ENCODE measurements around the gene TUFM. TPM values are rescaled to one million over a fixed set of nuclear protein-coding genes. Genes with fewer than 3 reads are reported as not detected.

Gene TUFM
- total RNA-seq, 4 donors from 2014 or later, result 83.0 to 121 (median 107) TPM

GRCh38 chr16:28834349-28834748 lies 11.8 kb downstream of the TUFM start:
- H3K9me3 ChIP-seq, result no peaks in the 10 kb centered on the region
- TF ChIP-seq POLR2AphosphoS5 (IDR thresholded peaks at IDR 0.05) (no peak), EP300 (IDR thresholded peaks at IDR 0.05) (no peak), POLR2A (IDR thresholded peaks at IDR 0.05) (no peak), CTCF (IDR thresholded peaks at IDR 0.05) (no peak)
- H3K4me1 ChIP-seq, result no peaks in the 10 kb centered on the region
- H3K36me3 ChIP-seq, result peaks cover 83% of the 10 kb centered on the region
- no peak for DNase-seq (ENCODE audit: low spot score in 2 of 2)
- H3K4me3 ChIP-seq, result no peak overlapping the region
- no peaks in the 10 kb centered on the region for H3K27me3 ChIP-seq
- no peak overlapping the region for H3K27ac ChIP-seq
- WGBS, result 97% methylated on average over 14 of the region's 14 CpGs

DNA sequence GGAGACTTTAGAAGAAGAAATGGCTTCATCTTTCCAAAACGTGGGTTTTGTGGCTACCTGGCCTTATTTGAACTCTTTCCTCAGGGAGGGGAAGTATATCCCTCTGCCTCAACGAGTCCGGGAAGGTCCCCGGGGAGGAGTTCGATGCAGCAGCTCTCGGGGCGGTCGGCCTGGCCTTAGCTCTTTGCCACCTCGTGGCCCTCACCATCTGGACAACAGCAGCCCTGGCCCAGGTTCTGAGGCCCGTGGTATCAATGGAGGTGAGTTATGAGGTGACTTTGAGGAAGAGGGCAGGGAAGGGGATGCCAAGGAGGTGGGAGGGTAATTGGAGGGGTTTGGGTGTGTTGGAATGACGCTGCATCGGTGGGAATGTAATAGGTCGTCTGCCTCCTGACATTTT lies 15.6 kb downstream of the TUFM start:
- H3K4me1 ChIP-seq, result peaks cover 6% of the 10 kb centered on the region
- H3K4me3 ChIP-seq, result no peak overlapping the region
- H3K27ac ChIP-seq, result no peak overlapping the region
- WGBS, result 81% methylated on average over 13 of the region's 13 CpGs
- no peak for DNase-seq (ENCODE audit: low spot score in 2 of 2)
- H3K36me3 ChIP-seq, result peaks cover 97% of the 10 kb centered on the region
- no peaks in the 10 kb centered on the region for H3K27me3 ChIP-seq
- no peaks in the 10 kb centered on the region for H3K9me3 ChIP-seq
- TF ChIP-seq CTCF (IDR thresholded peaks at IDR 0.05) (no peak), EP300 (IDR thresholded peaks at IDR 0.05) (no peak), POLR2A (IDR thresholded peaks at IDR 0.05) (no peak), POLR2AphosphoS5 (IDR thresholded peaks at IDR 0.05) (no peak)

DNA sequence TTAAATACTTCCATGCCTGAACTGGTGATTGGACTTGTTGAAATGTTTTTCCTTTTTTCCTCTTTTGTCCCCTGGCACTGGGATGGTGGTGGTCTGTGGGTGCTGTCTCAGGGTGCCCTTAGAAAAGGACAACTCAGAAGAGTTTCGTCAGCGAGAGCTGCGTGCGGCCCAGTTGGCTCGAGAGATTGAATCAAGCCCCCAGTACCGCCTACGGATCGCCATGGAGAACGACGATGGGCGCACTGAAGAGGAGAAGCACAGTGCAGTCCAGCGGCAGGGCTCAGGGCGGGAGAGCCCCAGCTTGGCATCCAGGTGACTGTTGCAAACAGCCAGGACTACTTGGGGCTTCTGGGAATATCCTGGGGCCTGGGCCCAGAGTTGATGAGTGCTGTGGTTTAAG lies 16.4 kb downstream of the TUFM start:
- H3K9me3 ChIP-seq, result no peaks in the 10 kb centered on the region
- peaks cover 92% of the 10 kb centered on the region for H3K36me3 ChIP-seq
- H3K27ac ChIP-seq, result no peak overlapping the region
- 97% methylated on average over 13 of the region's 13 CpGs for WGBS
- no peaks in the 10 kb centered on the region for H3K27me3 ChIP-seq
- H3K4me3 ChIP-seq, result no peak overlapping the region
- peaks cover 14% of the 10 kb centered on the region for H3K4me1 ChIP-seq
- no peak for DNase-seq (ENCODE audit: low spot score in 2 of 2)
- TF ChIP-seq EP300 (IDR thresholded peaks at IDR 0.05), result no peak
- TF ChIP-seq CTCF (IDR thresholded peaks at IDR 0.05), result no peak
- TF ChIP-seq POLR2AphosphoS5 (IDR thresholded peaks at IDR 0.05), result no peak
- no peak for TF ChIP-seq POLR2A (IDR thresholded peaks at IDR 0.05)

- Histone ChIP-seq H3K27ac (no peak overlapping the region), H3K4me1 (peaks cover 23% of the 10 kb centered on the region), H3K9me3 (no peaks in the 10 kb centered on the region), H3K4me3 (no peak overlapping the region), H3K27me3 (no peaks in the 10 kb centered on the region), H3K36me3 (peaks cover 56% of the 10 kb centered on the region)
- TF ChIP-seq POLR2A (IDR thresholded peaks at IDR 0.05), result no peak
- TF ChIP-seq POLR2AphosphoS5 (IDR thresholded peaks at IDR 0.05), result no peak
- no peak for TF ChIP-seq CTCF (IDR thresholded peaks at IDR 0.05)
- no peak for TF ChIP-seq EP300 (IDR thresholded peaks at IDR 0.05)
- WGBS, result 66% methylated on average over 6 of the region's 6 CpGs
- no peak for DNase-seq (ENCODE audit: low spot score in 2 of 2)
These were observed 20.0 kb downstream of the TUFM start for GRCh38 chr16:28826141-28826540.

DNA sequence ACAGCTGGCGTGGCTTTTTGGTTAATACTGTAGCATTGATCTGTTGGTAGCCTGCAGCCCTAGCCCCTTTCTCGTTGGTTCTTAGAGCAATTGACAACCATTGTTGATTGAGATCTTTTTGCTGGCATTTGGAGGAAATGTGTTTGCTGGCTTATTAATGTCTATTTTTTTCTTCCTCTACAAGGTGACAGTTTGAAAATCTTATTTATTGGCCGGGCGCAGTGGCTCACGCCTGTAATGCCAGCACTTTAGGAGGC lies 21.5 kb downstream of the TUFM start:
- Histone ChIP-seq H3K4me1 (peaks cover 23% of the 10 kb centered on the region), H3K36me3 (peaks cover 42% of the 10 kb centered on the region), H3K4me3 (peak overlapping the region; percentile 76), H3K27ac (peak overlapping the region; percentile 99), H3K9me3 (no peaks in the 10 kb centered on the region), H3K27me3 (no peaks in the 10 kb centered on the region)
- no peak for DNase-seq (ENCODE audit: low spot score in 2 of 2)
- TF ChIP-seq POLR2AphosphoS5 (IDR thresholded peaks at IDR 0.05) (no peak), EP300 (IDR thresholded peaks at IDR 0.05) (no peak)
- WGBS, result 35% methylated on average over 4 of the region's 5 CpGs

Data from suprapubic skin (tissue), 4 donors.